Calu3 (cell line): ENCODE data around the gene ERC2. TPM values are rescaled to one million over a fixed set of nuclear protein-coding genes. Genes with fewer than 3 reads are reported as not detected.

Source experiments
- BruUV-seq: library from RNA; stranded (reverse); fragments of 400-500 nt; replicated peaks from 2 replicates; lab custom pipeline; 2021; lab: Mats Ljungman, UMichigan
- CTCF ChIA-PET: fragments of 300-600 bp; sonication (Branson Sonifier 250); formaldehyde crosslinking; loops from one replicate; lab custom pipeline; 2022; ENCODE audit warnings: antibody characterized with exemption; lab: Charles Lee
- DNase-seq: peaks from one replicate; pipeline ENCODE4 v3.0.0; 2022
- H3K27ac Mint-ChIP-seq: one replicate; pipeline ENCODE4 v1.8.0; 2022; ENCODE audit warnings: mixed read lengths; ENCODE audit not compliant: unreplicated experiment
- H3K27me3 Mint-ChIP-seq: one replicate; pipeline ENCODE4 v1.8.0; 2022; ENCODE audit warnings: mixed read lengths; ENCODE audit not compliant: unreplicated experiment
- H3K36me3 Mint-ChIP-seq: one replicate; pipeline ENCODE4 v1.8.0; 2022; ENCODE audit warnings: mild to moderate bottlenecking, moderate library complexity, mixed read lengths; ENCODE audit not compliant: insufficient read depth, unreplicated experiment
- H3K4me1 Mint-ChIP-seq: one replicate; pipeline ENCODE4 v1.8.0; 2022; ENCODE audit warnings: mild to moderate bottlenecking, low read depth, mixed read lengths; ENCODE audit not compliant: unreplicated experiment
- H3K4me3 Mint-ChIP-seq: one replicate; pipeline ENCODE4 v1.8.0; 2022; ENCODE audit warnings: mild to moderate bottlenecking, low read depth, moderate library complexity, mixed read lengths; ENCODE audit not compliant: unreplicated experiment
- H3K9me3 Mint-ChIP-seq: one replicate; pipeline ENCODE4 v1.8.0; 2022; ENCODE audit warnings: low read depth, mixed read lengths; ENCODE audit not compliant: unreplicated experiment
- CTCF ChIP-seq: fragments of 200-600 bp; IDR thresholded peaks from one replicate; pipeline ENCODE4 v1.8.0; 2022; ENCODE audit warnings: antibody characterized with exemption; ENCODE audit not compliant: unreplicated experiment
- intact Hi-C: fragments of 100-400 bp; cut with micrococcal nuclease; formaldehyde crosslinking; loops from one replicate; pipeline ENCODE4 v1.10.0; 2022; ENCODE audit not compliant: unreplicated experiment
- total RNA-seq: library from RNA; stranded (reverse); gene quantifications from 2 replicates; pipeline ENCODE4 v1.2.3, GENCODE V29; 2022

Gene ERC2
- total RNA-seq, 1 experiment from 2014 or later = 0.73 TPM

- BruUV-seq = no TSS peak
- no peak overlapping the region for H3K4me3 Mint-ChIP-seq
- CTCF ChIA-PET = no interaction called here
- no peaks in the 10 kb centered on the region for H3K36me3 Mint-ChIP-seq
- intact Hi-C loops = no loop called here
- DNase-seq = no peak
- H3K27me3 Mint-ChIP-seq = peaks cover 25% of the 10 kb centered on the region
- peaks cover 10% of the 10 kb centered on the region for H3K9me3 Mint-ChIP-seq
- H3K4me1 Mint-ChIP-seq = no peaks in the 10 kb centered on the region
- no peak for TF ChIP-seq CTCF
- no peak overlapping the region for H3K27ac Mint-ChIP-seq
Observed at GRCh38 chr3:55595420-55595819, 872.8 kb downstream of the ERC2 start.

- intact Hi-C loops = no loop called here
- no peak for DNase-seq
- no peak overlapping the region for H3K27ac Mint-ChIP-seq
- no peak overlapping the region for H3K4me3 Mint-ChIP-seq
- no peaks in the 10 kb centered on the region for H3K36me3 Mint-ChIP-seq
- H3K4me1 Mint-ChIP-seq = no peaks in the 10 kb centered on the region
- no peak for TF ChIP-seq CTCF
- no TSS peak for BruUV-seq
- peaks cover 25% of the 10 kb centered on the region for H3K27me3 Mint-ChIP-seq
- H3K9me3 Mint-ChIP-seq = peaks cover 10% of the 10 kb centered on the region
- CTCF ChIA-PET = no interaction called here
Observed at GRCh38 chr3:55592572-55592971, 875.7 kb downstream of the ERC2 start.

- H3K36me3 Mint-ChIP-seq = no peaks in the 10 kb centered on the region
- H3K27me3 Mint-ChIP-seq = peaks cover 25% of the 10 kb centered on the region
- H3K9me3 Mint-ChIP-seq = peaks cover 13% of the 10 kb centered on the region
- intact Hi-C loops = no loop called here
- no peak for DNase-seq
- H3K27ac Mint-ChIP-seq = no peak overlapping the region
- no peak for TF ChIP-seq CTCF
- no peaks in the 10 kb centered on the region for H3K4me1 Mint-ChIP-seq
- CTCF ChIA-PET = no interaction called here
- no peak overlapping the region for H3K4me3 Mint-ChIP-seq
- no TSS peak for BruUV-seq
Observed at GRCh38 chr3:55591888-55592287, 876.4 kb downstream of the ERC2 start.

- intact Hi-C loops = no loop called here
- H3K36me3 Mint-ChIP-seq = no peaks in the 10 kb centered on the region
- BruUV-seq = no TSS peak
Observed at GRCh38 chr3:55588146-55588765, 880.0 kb downstream of the ERC2 start.

More at GRCh38 chr3:55588146-55588765, 880.0 kb downstream of the ERC2 start:
- no peak overlapping the region for H3K4me3 Mint-ChIP-seq
- no peak for TF ChIP-seq CTCF
- peaks cover 6% of the 10 kb centered on the region for H3K9me3 Mint-ChIP-seq
- peaks cover under 1% of the 10 kb centered on the region for H3K27me3 Mint-ChIP-seq
- CTCF ChIA-PET = no interaction called here
- DNase-seq = no peak
- H3K27ac Mint-ChIP-seq = no peak overlapping the region
- no peaks in the 10 kb centered on the region for H3K4me1 Mint-ChIP-seq
